Measurements from ENCODE around the gene ZNF33B. TPM values are rescaled to one million over a fixed set of nuclear protein-coding genes. Genes with fewer than 3 reads are reported as not detected.

Gene ZNF33B
- total and polyA plus RNA-seq, 9 of the 15 experiments (the other 6 are each of a cell fraction or from before 2014, with no cell fraction given), result 6.9 to 23.9 (median 15.4) TPM

DNA sequence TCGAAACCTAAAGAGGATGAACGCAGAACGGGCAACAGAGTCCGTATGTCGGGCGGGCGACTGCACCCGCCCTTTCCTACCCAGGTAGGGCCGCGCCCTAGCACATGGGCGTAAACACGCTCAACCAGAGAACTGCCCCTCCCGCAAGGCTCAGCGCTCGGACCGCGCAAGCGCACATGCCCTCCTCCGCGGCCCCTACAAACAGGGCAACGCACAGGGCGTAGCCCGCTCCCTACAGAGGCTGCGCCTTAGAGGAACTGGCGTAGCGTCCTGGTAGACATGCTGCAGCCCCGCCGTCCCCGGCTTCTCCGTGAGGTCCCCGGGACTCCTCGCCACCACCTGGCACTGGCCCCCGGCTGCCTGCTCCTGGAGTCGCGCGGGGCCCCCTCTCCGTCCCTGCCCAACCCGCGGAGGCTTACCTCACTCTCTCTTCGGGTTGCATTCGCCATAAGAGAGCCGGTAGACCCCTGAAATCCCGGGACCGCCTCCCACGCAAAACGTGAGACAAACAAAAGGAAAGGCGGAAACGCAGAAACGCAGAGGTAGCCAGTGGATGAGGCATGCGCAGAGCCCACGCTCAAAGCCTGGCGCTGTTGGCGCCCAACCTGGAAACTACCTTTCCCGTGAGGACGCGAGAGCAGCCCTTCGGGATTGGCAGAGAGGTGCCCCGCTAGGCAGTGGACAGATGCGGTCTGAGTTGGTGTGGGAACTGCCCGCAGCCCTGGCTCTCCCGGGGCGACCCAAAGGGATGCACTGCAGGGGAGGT, at the start of gene ZNF33B (continued):
- TF ChIP-seq, protein P1, sequence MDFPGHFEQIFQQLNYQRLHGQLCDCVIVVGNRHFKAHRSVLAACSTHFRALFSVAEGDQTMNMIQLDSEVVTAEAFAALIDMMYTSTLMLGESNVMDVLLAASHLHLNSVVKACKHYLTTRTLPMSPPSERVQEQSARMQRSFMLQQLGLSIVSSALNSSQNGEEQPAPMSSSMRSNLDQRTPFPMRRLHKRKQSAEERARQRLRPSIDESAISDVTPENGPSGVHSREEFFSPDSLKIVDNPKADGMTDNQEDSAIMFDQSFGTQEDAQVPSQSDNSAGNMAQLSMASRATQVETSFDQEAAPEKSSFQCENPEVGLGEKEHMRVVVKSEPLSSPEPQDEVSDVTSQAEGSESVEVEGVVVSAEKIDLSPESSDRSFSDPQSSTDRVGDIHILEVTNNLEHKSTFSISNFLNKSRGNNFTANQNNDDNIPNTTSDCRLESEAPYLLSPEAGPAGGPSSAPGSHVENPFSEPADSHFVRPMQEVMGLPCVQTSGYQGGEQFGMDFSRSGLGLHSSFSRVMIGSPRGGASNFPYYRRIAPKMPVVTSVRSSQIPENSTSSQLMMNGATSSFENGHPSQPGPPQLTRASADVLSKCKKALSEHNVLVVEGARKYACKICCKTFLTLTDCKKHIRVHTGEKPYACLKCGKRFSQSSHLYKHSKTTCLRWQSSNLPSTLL (IDR thresholded peaks at IDR 0.05), result no peak
- TF ChIP-seq ELF1 (tag; IDR thresholded peaks at IDR 0.05) (peak; percentile 83), ZNF232 (CRISPR knock-in tag; IDR thresholded peaks at IDR 0.05) (peak; percentile 66; the same call in 1 of the 2 replicates), ZNF609 (CRISPR knock-in tag; IDR thresholded peaks at IDR 0.05; ENCODE audit: borderline replicate concordance) (peak; percentile 85; the same call in 1 of the 2 replicates), ESRRB (CRISPR knock-in tag; IDR thresholded peaks at IDR 0.05; ENCODE audit: borderline replicate concordance) (no peak), CHCHD3 (CRISPR knock-in tag; IDR thresholded peaks at IDR 0.05) (no peak), HDAC2 (IDR thresholded peaks at IDR 0.05) (0 out of 2 replicates have a peak, but pooled peaks have one; percentile 70), ZNF717 (CRISPR knock-in tag; IDR thresholded peaks at IDR 0.05) (no peak), SNIP1 (IDR thresholded peaks at IDR 0.05; ENCODE audit: low read depth) (no peak)
- TF ChIP-seq, protein P2, sequence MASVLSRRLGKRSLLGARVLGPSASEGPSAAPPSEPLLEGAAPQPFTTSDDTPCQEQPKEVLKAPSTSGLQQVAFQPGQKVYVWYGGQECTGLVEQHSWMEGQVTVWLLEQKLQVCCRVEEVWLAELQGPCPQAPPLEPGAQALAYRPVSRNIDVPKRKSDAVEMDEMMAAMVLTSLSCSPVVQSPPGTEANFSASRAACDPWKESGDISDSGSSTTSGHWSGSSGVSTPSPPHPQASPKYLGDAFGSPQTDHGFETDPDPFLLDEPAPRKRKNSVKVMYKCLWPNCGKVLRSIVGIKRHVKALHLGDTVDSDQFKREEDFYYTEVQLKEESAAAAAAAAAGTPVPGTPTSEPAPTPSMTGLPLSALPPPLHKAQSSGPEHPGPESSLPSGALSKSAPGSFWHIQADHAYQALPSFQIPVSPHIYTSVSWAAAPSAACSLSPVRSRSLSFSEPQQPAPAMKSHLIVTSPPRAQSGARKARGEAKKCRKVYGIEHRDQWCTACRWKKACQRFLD (CRISPR knock-in tag; IDR thresholded peaks at IDR 0.05), result peak; percentile 85; the same call in 1 of the 2 replicates
- TF ChIP-seq, protein P3, sequence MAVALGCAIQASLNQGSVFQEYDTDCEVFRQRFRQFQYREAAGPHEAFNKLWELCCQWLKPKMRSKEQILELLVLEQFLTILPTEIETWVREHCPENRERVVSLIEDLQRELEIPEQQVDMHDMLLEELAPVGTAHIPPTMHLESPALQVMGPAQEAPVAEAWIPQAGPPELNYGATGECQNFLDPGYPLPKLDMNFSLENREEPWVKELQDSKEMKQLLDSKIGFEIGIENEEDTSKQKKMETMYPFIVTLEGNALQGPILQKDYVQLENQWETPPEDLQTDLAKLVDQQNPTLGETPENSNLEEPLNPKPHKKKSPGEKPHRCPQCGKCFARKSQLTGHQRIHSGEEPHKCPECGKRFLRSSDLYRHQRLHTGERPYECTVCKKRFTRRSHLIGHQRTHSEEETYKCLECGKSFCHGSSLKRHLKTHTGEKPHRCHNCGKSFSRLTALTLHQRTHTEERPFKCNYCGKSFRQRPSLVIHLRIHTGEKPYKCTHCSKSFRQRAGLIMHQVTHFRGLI (CRISPR knock-in tag; IDR thresholded peaks at IDR 0.05), result no peak
- TF ChIP-seq, protein P4, sequence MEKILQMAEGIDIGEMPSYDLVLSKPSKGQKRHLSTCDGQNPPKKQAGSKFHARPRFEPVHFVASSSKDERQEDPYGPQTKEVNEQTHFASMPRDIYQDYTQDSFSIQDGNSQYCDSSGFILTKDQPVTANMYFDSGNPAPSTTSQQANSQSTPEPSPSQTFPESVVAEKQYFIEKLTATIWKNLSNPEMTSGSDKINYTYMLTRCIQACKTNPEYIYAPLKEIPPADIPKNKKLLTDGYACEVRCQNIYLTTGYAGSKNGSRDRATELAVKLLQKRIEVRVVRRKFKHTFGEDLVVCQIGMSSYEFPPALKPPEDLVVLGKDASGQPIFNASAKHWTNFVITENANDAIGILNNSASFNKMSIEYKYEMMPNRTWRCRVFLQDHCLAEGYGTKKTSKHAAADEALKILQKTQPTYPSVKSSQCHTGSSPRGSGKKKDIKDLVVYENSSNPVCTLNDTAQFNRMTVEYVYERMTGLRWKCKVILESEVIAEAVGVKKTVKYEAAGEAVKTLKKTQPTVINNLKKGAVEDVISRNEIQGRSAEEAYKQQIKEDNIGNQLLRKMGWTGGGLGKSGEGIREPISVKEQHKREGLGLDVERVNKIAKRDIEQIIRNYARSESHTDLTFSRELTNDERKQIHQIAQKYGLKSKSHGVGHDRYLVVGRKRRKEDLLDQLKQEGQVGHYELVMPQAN (IDR thresholded peaks at IDR 0.05; ENCODE audit: borderline replicate concordance), result 0 out of 2 replicates have a peak, but pooled peaks have one; percentile 40
- TF ChIP-seq, protein P5, sequence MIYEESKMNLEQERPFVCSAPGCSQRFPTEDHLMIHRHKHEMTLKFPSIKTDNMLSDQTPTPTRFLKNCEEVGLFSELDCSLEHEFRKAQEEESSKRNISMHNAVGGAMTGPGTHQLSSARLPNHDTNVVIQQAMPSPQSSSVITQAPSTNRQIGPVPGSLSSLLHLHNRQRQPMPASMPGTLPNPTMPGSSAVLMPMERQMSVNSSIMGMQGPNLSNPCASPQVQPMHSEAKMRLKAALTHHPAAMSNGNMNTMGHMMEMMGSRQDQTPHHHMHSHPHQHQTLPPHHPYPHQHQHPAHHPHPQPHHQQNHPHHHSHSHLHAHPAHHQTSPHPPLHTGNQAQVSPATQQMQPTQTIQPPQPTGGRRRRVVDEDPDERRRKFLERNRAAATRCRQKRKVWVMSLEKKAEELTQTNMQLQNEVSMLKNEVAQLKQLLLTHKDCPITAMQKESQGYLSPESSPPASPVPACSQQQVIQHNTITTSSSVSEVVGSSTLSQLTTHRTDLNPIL (CRISPR knock-in tag; IDR thresholded peaks at IDR 0.05), result no peak
